ENCODE data around the gene ZNF396.

DNA sequence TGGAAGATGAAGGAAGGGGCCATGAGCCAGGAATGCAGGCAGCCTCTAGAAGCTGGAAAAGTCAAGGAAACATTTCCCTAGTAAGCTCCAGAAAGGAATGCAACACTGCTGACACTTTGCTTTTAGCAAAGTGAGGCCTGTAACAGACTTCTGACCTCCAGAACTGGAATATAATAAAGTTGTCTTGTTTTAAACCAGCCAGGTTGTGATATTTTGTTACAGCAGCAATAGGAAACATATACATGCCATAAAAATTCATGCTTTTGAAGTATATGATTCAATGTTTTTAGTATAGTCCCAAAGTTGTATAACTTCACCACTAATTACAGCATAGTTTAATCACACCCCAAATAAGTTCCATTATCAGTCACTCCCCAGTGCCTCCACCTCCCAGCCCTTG is 15.2 kb upstream of the ZNF396 start:
- TF ChIP-seq, protein P1, sequence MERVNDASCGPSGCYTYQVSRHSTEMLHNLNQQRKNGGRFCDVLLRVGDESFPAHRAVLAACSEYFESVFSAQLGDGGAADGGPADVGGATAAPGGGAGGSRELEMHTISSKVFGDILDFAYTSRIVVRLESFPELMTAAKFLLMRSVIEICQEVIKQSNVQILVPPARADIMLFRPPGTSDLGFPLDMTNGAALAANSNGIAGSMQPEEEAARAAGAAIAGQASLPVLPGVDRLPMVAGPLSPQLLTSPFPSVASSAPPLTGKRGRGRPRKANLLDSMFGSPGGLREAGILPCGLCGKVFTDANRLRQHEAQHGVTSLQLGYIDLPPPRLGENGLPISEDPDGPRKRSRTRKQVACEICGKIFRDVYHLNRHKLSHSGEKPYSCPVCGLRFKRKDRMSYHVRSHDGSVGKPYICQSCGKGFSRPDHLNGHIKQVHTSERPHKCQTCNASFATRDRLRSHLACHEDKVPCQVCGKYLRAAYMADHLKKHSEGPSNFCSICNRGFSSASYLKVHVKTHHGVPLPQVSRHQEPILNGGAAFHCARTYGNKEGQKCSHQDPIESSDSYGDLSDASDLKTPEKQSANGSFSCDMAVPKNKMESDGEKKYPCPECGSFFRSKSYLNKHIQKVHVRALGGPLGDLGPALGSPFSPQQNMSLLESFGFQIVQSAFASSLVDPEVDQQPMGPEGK (CRISPR knock-in tag; IDR thresholded peaks at IDR 0.05; ENCODE audit: borderline replicate concordance) = no peak
- TF ChIP-seq TOX (CRISPR knock-in tag; IDR thresholded peaks at IDR 0.05; ENCODE audit: borderline replicate concordance) (no peak), ARNTL (CRISPR knock-in tag; IDR thresholded peaks at IDR 0.05; ENCODE audit: borderline replicate concordance, low read depth) (no peak)

All from SK-N-SH treated with all-trans-retinoic acid at 6 μM for 48 hours (cell line).